K562 (cell line): Measurements from ENCODE around the gene SMG7. TPM values are rescaled to one million over a fixed set of nuclear protein-coding genes. Genes with fewer than 3 reads are reported as not detected.

Experiments
- ATAC-seq: fragments of 200-7000 bp; cut with Tn5 transposase; 3 replicates; pipeline ENCODE4 v1.9.1; 2020; ENCODE audit warnings: moderate library complexity
- BruUV-seq: library from RNA; stranded (reverse); fragments of 400-500 nt; replicated peaks from 2 replicates; lab custom pipeline; 2021; lab: Mats Ljungman, UMichigan
- CTCF ChIA-PET: fragments of 300-600 bp; formaldehyde crosslinking; extraction: SDS; loops from one replicate; lab custom pipeline; 2021; ENCODE audit warnings: low intra/inter-chr PET ratio; lab: Yijun Ruan, JAX
- POLR2A ChIA-PET: fragments of 300-600, 350-650 bp; sonication (Branson Sonifier 250); formaldehyde crosslinking; extraction: SDS; loops from one replicate; lab custom pipeline; 2021; ENCODE audit warnings: antibody characterized with exemption, inconsistent platforms; lab: Yijun Ruan, JAX
- DNase-seq, 4 experiments: peaks; one replicate each; pipeline versions ENCODE4 v3.0.0 to v3.0.0-alpha.2; 2011 to 2018; ENCODE audit warnings: low spot score in 3 of 4, mixed read lengths in 3 of 4; ENCODE audit errors: extremely low read depth in 1 of 4
- FAIRE-seq: peaks from 2 replicates; lab custom pipeline; 2011; peaks lifted over from hg19 to GRCh38; lab: Jason Lieb, UNC
- H2AFZ ChIP-seq: 2 replicates; pipeline ENCODE4 v1.6.0; 2011; ENCODE audit warnings: low read depth, low read length, control low read depth, inconsistent platforms
- H3K27ac ChIP-seq: fragments of 200-600 bp; 3 replicates; pipeline ENCODE4 v1.8.0; 2011; ENCODE audit warnings: low read depth, mild to moderate bottlenecking, control low read depth, inconsistent platforms, low read length, moderate library complexity, mixed read lengths; ENCODE audit errors: extremely low read depth
- H3K27me3 ChIP-seq, 2 experiments: fragments of 300-600 bp in 1 of 2; 2 replicates in 1 of 2; 3 replicates in 1 of 2; pipeline versions ENCODE4 v1.6.0 to v1.8.0; 2011; ENCODE audit warnings: inconsistent platforms in 2 of 2, low read length in 2 of 2, mild to moderate bottlenecking in 1 of 2, mixed read lengths in 1 of 2, moderate library complexity in 1 of 2; ENCODE audit not compliant: control insufficient read depth in 2 of 2, insufficient read depth in 2 of 2
- H3K36me3 ChIP-seq: fragments of 300-600 bp; 3 replicates; pipeline ENCODE4 v1.8.0; 2011; ENCODE audit warnings: mild to moderate bottlenecking, low read length, inconsistent platforms; ENCODE audit not compliant: control insufficient read depth, insufficient read depth
- H3K4me1 ChIP-seq, 2 experiments: fragments of 200-600 bp in 1 of 2; replicated peaks in 1 of 2; 2 replicates in 1 of 2; 3 replicates in 1 of 2; pipeline versions ENCODE4 v1.5.1 to v1.8.0; 2011; ENCODE audit warnings: inconsistent platforms in 2 of 2, low read length in 2 of 2, mild to moderate bottlenecking in 1 of 2, mixed read lengths in 1 of 2, moderate library complexity in 1 of 2; ENCODE audit not compliant: control insufficient read depth in 2 of 2, insufficient read depth in 2 of 2
- H3K4me2 ChIP-seq: 2 replicates; pipeline ENCODE4 v1.6.1; 2011; ENCODE audit warnings: low read length, control low read depth, inconsistent platforms, mixed read lengths; ENCODE audit not compliant: insufficient read depth
- H3K4me3 ChIP-seq: fragments of 200-600 bp; sonication (generic), shearing (Covaris generic); 2 replicates; pipeline ENCODE4 v1.5.1; 2016; ENCODE audit warnings: control low read depth, inconsistent platforms
- H3K79me2 ChIP-seq: fragments of 200-600 bp; 3 replicates; pipeline ENCODE4 v1.8.0; 2011; ENCODE audit warnings: low read length, inconsistent platforms; ENCODE audit not compliant: control insufficient read depth, insufficient read depth
- H3K9ac ChIP-seq, 2 experiments: 2 replicates each; pipeline versions ENCODE4 v1.6.0 to v1.6.1; 2011; ENCODE audit warnings: low read depth in 2 of 2, low read length in 2 of 2, control low read depth in 1 of 2, inconsistent platforms in 1 of 2, mild to moderate bottlenecking in 1 of 2, mixed read lengths in 1 of 2; ENCODE audit not compliant: insufficient read depth in 1 of 2
- H3K9me1 ChIP-seq: one replicate; pipeline ENCODE4 v1.6.0; 2011; ENCODE audit warnings: inconsistent platforms, mild to moderate bottlenecking, low read length, moderate library complexity; ENCODE audit not compliant: control insufficient read depth, insufficient read depth
- H3K9me3 ChIP-seq: replicated peaks from 2 replicates; pipeline ENCODE4 v1.5.1; 2011; ENCODE audit warnings: low read depth, low read length, inconsistent platforms; ENCODE audit not compliant: control insufficient read depth, insufficient read depth
- H4K20me1 ChIP-seq: replicated peaks from 2 replicates; pipeline ENCODE4 v1.6.1; 2011; ENCODE audit warnings: low read length, inconsistent platforms, mixed read lengths; ENCODE audit not compliant: control insufficient read depth, insufficient read depth
- GABPA ChIP-seq: fragments of 200-800 bp; sonication (Bioruptor generic); conservative IDR thresholded peaks from 2 replicates; pipeline ENCODE4 v1.6.1; 2016; ENCODE audit warnings: low read depth, missing genetic modification characterization, missing compliant biosample characterization
- IRF2 ChIP-seq: sonication (generic); formaldehyde crosslinking; IDR thresholded peaks from 2 replicates; pipeline ENCODE4 v1.8.1; 2022; ENCODE audit warnings: mild to moderate bottlenecking, missing genetic modification reagents
- JUND ChIP-seq, 2 experiments: IDR thresholded peaks; 2 replicates in 1 of 2; 3 replicates in 1 of 2; pipeline ENCODE4 v1.6.1; 2011; ENCODE audit warnings: borderline replicate concordance in 2 of 2, low read depth in 2 of 2, low read length in 2 of 2, improper control_type of control experiment in 1 of 2, missing biosample characterization in 1 of 2, missing genetic modification characterization in 1 of 2, missing genetic modification reagents in 1 of 2
- MTA2 ChIP-seq: fragments of 450-650 bp; IDR thresholded peaks from 2 replicates; pipeline ENCODE4 v1.6.1; 2016; ENCODE audit warnings: low read depth
- NFRKB ChIP-seq: fragments of 450-650 bp; IDR thresholded peaks from 2 replicates; pipeline ENCODE4 v1.6.1; 2016; ENCODE audit warnings: low read depth
- RBFOX2 ChIP-seq: fragments of 200-400 bp; formaldehyde crosslinking; IDR thresholded peaks from 2 replicates; pipeline ENCODE4 v1.6.1; 2017; ENCODE audit warnings: low read depth, mild to moderate bottlenecking, low read length, moderate library complexity
- RFX5 ChIP-seq: IDR thresholded peaks from 2 replicates; pipeline ENCODE4 v1.6.1; 2011; ENCODE audit warnings: low read depth, mild to moderate bottlenecking, improper control_type of control experiment, low read length
- SIN3A ChIP-seq, 2 experiments: fragments of 150-350 bp in 1 of 2; IDR thresholded peaks; 2 replicates each; pipeline ENCODE4 v1.6.1; 2011 to 2016; ENCODE audit warnings: borderline replicate concordance in 2 of 2, low read depth in 2 of 2, low read length in 2 of 2, mild to moderate bottlenecking in 2 of 2, moderate library complexity in 2 of 2; ENCODE audit not compliant: control insufficient read depth in 1 of 2
- ZNF232 ChIP-seq: sonication (generic); formaldehyde crosslinking; IDR thresholded peaks from 2 replicates; pipeline ENCODE4 v1.8.0; 2022; ENCODE audit warnings: mild to moderate bottlenecking, missing genetic modification reagents
- ZNF3 ChIP-seq: fragments of 250-450 bp; sonication (Bioruptor Pico); IDR thresholded peaks from 2 replicates; pipeline ENCODE4 v1.5.0; 2021; ENCODE audit warnings: mild to moderate bottlenecking, moderate library complexity
- ZNF592 ChIP-seq: fragments of 450-650 bp; IDR thresholded peaks from 2 replicates; pipeline ENCODE4 v1.6.1; 2017; ENCODE audit warnings: antibody characterized with exemption, mild to moderate bottlenecking
- WGBS: fragments of 100-300 bp; shearing (Covaris generic); methylation state at CpG from one replicate; pipeline ENCODE4 v1.1.6; 2016; ENCODE audit warnings: low coverage, mixed read lengths; ENCODE audit not compliant: insufficient coverage; ENCODE audit errors: missing lambda C conversion rate; 5-methylcytosine and 5-hydroxymethylcytosine counted together
- in situ Hi-C: fragments of 300-500 bp; cut with MboI; formaldehyde crosslinking; loops from 4 replicates; pipeline ENCODE4 v1.15.0; 2018; ENCODE audit warnings: inconsistent platforms, mixed read lengths
- intact Hi-C: fragments of 100-400 bp; cut with micrococcal nuclease; formaldehyde crosslinking; loops from 2 replicates; pipeline ENCODE4 v1.14.2; 2022
- polyA plus RNA-seq, 8 experiments: library from polyadenylated mRNA; depleted of rRNA in 4 of 8; stranded (reverse) in 5 of 8; unstranded in 3 of 8; fragments of >200 nt; fragmentation: Nextera tagmentation in 2 of 8; fragmentation: Illumina TruSeq in 1 of 8; extraction: Ambion mirVana in 2 of 8; extraction: Trizol in 1 of 8; gene quantifications; 2 replicates each; pipeline versions ENCODE4 v1.2.1 to v1.2.3, GENCODE V29; 2011 to 2014; ENCODE audit warnings: inconsistent platforms in 1 of 8, missing spikeins in 1 of 8
- total RNA-seq, 7 experiments: library from RNA; depleted of rRNA in 6 of 7; stranded (reverse); fragments of >200 nt in 6 of 7; fragmentation: Illumina TruSeq in 2 of 7; extraction: Trizol in 2 of 7; gene quantifications; 2 replicates each; pipeline versions ENCODE4 v1.2.1 to v1.2.3, GENCODE V29; 2011 to 2021; ENCODE audit warnings: low replicate concordance in 1 of 7

Gene SMG7
- total and polyA plus RNA-seq, 9 of the 15 experiments (the other 6 are each of a cell fraction or from before 2014, with no cell fraction given), result 12.4 to 74.6 (median 29.0) TPM

GRCh38 chr1:183570451-183570850 lies 98.2 kb downstream of the SMG7 start:
- BruUV-seq, result no TSS peak
- no peak for ATAC-seq
- TF ChIP-seq SIN3A (IDR thresholded peaks at IDR 0.05; ENCODE audit: borderline replicate concordance in 2 of 2, control insufficient read depth in 1 of 2, low read depth in 2 of 2, low read length in 2 of 2), result no peak
- no peak for TF ChIP-seq RBFOX2
- no peak for TF ChIP-seq MTA2
- no peak for TF ChIP-seq ZNF232 (CRISPR knock-in tag)
- no peak for TF ChIP-seq ZNF3 (CRISPR knock-in tag)
- Histone ChIP-seq H3K9me1 (no peaks in the 10 kb centered on the region), H3K4me1 (peaks cover 10 to 13% of the 10 kb centered on the region in 2 experiments), H3K4me3 (no peak overlapping the region), H3K79me2 (no peaks in the 10 kb centered on the region), H3K27ac (no peak overlapping the region), H3K4me2 (no peak overlapping the region), H2AFZ (no peak overlapping the region), H3K9ac (no peak overlapping the region), H3K27me3 (peaks cover 28 to 48% of the 10 kb centered on the region in 2 experiments), H3K9me3 (no peaks in the 10 kb centered on the region), H4K20me1 (0 out of 2 replicates have a peak, but pooled peaks cover 5% of the 10 kb centered on the region), H3K36me3 (no peaks in the 10 kb centered on the region)
- CTCF ChIA-PET, result no interaction called here
- no peak for DNase-seq
- POLR2A ChIA-PET, result interaction anchor here (0.6 to 3.2 kb wide), 8 partner anchors 10 to 1116 kb away, joined by 3 to 19 read pairs (median 3); no protein-coding TSS in a partner anchor
- 2% methylated on average over 4 of the region's 4 CpGs for WGBS
- in situ Hi-C loops, result no loop called here
- no peak for FAIRE-seq
- intact Hi-C loops, result no loop called here

GRCh38 chr1:183571678-183572268 lies 99.5 kb downstream of the SMG7 start:
- no peaks in the 10 kb centered on the region for H3K9me1 ChIP-seq
- H3K36me3 ChIP-seq, result no peaks in the 10 kb centered on the region
- no peak overlapping the region for H3K9ac ChIP-seq
- H3K79me2 ChIP-seq, result no peaks in the 10 kb centered on the region
- WGBS, result 3% methylated on average over 4 of the region's 4 CpGs
- peaks cover 40 to 49% of the 10 kb centered on the region in 2 experiments for H3K27me3 ChIP-seq
- H3K9me3 ChIP-seq, result no peaks in the 10 kb centered on the region
- ChIA-PET CTCF (no interaction called here), POLR2A (interaction anchor here (0.6 to 3.2 kb wide), 4 partner anchors 9 to 76 kb away, joined by 3 to 19 read pairs (median 10); no protein-coding TSS in a partner anchor)
- no peak overlapping the region for H2AFZ ChIP-seq
- no TSS peak for BruUV-seq
- 0 out of 2 replicates have a peak, but pooled peaks cover 5% of the 10 kb centered on the region for H4K20me1 ChIP-seq
- no peak for ATAC-seq
- DNase-seq, result no peak
- H3K4me3 ChIP-seq, result no peak overlapping the region
- in situ Hi-C loops, result no loop called here
- intact Hi-C loops, result no loop called here
- peaks cover 10 to 13% of the 10 kb centered on the region in 2 experiments for H3K4me1 ChIP-seq
- no peak for FAIRE-seq
- no peak overlapping the region for H3K27ac ChIP-seq
- no peak overlapping the region for H3K4me2 ChIP-seq
- TF ChIP-seq RFX5 (no peak), ZNF592 (no peak), JUND (IDR thresholded peaks at IDR 0.05; ENCODE audit: borderline replicate concordance, low read depth, low read length) (no peak), JUND (tag; IDR thresholded peaks at IDR 0.05; ENCODE audit: borderline replicate concordance, low read depth, low read length) (no peak), NFRKB (no peak), GABPA (tag) (no peak), IRF2 (CRISPR knock-in tag) (no peak)
